HG03460 (cell line): Measurements from ENCODE around the gene PLCG2.

ENCODE experiments used
- ATAC-seq: cut with Tn5 transposase; IDR thresholded peaks from one replicate; pipeline ENCODE4 v1.9.1; 2021; ENCODE audit not compliant: unreplicated experiment

Gene PLCG2

DNA sequence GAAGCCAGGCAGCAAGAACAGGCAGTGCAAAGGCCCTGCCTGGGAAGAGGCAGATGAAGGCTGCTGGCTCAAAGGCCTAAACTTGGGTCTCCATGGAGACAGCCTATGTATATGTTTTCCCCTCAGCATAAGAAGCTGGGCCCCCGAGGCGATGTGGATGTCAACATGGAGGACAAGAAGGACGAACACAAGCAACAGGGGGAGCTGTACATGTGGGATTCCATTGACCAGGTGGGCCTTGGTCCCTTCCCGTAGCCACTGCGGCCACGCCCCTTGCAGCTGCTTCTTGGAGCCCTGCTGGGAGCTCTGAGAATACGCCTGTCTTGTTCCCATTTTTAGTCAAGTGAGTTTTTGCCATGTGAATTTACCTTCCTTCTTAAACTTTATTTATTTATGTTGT is 126.2 kb downstream of the PLCG2 start:
- ATAC-seq, result no peak

DNA sequence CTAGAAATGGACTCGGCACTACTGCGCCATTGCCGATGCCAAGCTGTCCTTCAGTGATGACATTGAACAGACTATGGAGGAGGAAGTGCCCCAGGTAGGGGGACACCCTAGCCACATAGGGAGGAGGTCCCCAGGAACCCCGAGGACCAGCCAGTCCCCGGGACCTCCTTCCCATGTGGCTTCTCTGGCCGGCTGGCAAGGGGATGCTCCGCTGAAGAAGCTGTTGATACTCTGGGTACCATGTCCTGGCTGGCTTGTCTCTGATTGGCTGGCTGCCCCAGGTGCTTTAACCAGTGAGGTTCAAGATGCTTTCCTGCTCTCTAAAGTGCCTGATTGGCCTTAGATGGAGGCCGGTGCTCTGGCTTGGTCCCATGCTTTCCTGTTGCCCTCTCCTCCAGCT is 128.6 kb downstream of the PLCG2 start:
- no peak for ATAC-seq

DNA sequence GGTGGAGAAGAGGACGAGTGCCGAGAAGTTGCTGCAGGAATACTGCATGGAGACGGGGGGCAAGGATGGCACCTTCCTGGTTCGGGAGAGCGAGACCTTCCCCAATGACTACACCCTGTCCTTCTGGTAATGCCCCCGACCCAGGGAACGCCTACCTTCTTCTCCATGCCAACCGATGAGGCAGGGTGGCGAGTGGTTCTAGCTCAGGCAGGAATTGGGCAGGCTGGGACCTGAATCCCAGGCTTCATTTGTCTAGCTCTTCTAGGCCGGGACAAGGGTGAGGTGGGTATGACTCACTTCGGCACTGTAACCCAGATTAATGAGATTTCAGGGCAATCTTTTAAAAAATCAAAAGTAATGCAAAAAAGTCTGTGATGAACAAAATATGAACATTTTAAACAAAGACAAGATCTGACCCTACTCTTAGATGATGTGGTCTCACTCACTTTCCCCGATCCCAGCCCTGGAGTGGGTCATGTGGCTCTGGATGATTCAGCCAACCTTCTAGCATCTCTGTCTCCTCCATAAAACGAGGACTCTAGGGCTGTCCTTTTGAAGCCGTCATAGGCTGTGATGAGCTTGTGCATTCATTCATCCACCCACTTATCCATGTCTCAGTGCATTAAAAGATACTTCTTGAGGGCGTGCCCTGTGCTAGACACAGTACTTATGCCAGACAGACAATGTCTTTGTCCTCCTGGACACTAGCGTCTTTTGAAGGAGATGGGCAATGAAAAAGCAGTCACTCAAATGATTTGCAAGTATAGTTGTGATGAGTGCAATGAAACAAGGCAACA is 129.6 kb downstream of the PLCG2 start:
- ATAC-seq, result no peak

DNA sequence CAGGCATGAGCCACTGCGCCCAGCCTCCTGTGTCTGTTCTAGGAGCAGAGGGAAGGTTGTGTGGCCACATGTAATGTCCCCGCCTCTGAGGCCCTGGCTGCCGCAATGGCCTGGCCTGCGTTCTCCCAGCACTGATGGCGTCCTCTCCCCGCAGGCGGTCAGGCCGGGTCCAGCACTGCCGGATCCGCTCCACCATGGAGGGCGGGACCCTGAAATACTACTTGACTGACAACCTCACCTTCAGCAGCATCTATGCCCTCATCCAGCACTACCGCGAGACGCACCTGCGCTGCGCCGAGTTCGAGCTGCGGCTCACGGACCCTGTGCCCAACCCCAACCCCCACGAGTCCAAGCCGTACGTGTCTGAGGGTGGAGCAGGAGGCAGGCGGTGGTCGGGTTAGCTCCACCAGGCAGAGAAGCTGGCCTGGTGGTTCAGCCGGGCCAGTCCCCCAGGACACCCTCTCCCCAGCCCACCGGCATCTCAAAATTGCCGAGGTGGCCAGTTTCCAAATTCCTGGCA is 131.3 kb downstream of the PLCG2 start:
- ATAC-seq, result no peak

GRCh38 chr16:81912395-81912794 is 133.3 kb downstream of the PLCG2 start:
- ATAC-seq, result no peak

- no peak for ATAC-seq
These were observed 134.1 kb downstream of the PLCG2 start for GRCh38 chr16:81913222-81913621.

GRCh38 chr16:81917375-81917774 is 138.3 kb downstream of the PLCG2 start:
- ATAC-seq, result no peak

DNA sequence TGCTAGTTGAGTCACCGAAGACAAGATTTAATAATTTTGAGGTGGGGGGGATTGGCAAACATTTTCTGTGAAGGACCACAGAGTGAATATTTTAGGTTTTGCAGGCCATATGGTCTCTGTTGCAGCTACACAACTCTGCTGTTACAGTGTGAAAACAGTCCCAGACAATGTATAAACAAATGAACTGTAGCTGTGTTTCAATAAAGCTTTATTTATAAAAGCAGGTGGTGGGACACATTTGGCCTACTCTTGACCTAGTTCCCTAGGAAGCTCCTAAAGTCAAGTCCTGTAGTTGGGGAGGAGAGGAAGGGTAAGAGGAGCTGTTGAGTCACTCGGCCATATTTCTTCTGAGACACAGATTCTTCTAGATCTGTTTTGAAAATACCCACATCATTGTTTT is 139.8 kb downstream of the PLCG2 start:
- no peak for ATAC-seq

- no peak for ATAC-seq
These were observed 141.4 kb downstream of the PLCG2 start for GRCh38 chr16:81920498-81920897.

GRCh38 chr16:81921085-81921814 is 142.2 kb downstream of the PLCG2 start:
- ATAC-seq, result no peak

- no peak for ATAC-seq
These were observed 142.9 kb downstream of the PLCG2 start for GRCh38 chr16:81921843-81922584.

DNA sequence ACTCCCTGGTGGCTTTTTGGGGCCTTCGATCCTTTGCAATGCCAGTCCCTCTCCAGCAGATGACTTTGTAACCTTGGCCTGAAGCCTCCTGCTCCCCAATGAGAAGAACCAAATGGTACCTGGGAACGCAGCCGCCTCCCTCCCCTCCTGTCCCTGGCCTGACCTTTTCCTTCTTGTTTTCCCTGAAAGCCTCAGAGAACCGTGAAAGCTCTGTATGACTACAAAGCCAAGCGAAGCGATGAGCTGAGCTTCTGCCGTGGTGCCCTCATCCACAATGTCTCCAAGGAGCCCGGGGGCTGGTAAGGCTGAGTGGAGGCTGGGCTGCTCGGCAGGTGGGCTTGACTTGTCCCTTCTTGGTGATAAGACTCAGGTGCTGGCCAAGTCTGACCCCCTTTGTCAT is 144.2 kb downstream of the PLCG2 start:
- ATAC-seq, result no peak

GRCh38 chr16:81925016-81925415 is 145.9 kb downstream of the PLCG2 start:
- no peak for ATAC-seq

GRCh38 chr16:81926036-81926435 is 146.9 kb downstream of the PLCG2 start:
- ATAC-seq, result no peak

DNA sequence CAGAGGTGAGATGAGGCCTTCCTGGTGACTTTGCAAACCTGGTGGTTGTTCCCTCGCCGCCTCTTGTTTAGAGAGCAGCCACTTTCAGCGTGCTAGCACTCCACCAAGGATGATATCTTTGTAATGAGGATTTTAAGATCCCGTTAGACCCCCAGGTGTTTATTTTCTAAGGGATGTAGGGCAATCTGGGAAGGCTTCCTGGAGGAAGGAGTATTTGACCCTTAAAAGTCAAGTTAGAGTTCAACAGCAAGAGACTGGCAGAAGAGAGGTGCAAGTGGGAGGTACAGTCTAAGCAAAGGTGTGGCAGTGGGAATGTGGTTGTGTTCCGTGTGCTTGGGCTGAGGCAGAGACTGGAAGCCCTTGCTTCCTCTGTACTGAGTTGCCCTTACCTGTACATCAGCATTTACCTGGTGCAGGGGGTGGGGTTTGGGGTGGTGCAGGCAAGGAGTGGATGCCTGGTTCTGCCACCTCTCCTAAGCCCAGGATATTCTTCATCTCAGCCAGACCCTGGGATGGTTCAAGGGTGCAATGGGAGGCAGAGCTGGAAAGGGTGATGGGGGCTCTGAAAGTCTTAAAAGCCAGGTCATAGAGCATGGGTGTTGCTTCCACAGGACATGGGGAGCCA is 148.6 kb downstream of the PLCG2 start:
- ATAC-seq, result no peak

- no peak for ATAC-seq
These were observed 149.3 kb downstream of the PLCG2 start for GRCh38 chr16:81928271-81928918.

GRCh38 chr16:81928975-81929374 is 149.9 kb downstream of the PLCG2 start:
- ATAC-seq, result no peak

GRCh38 chr16:81929841-81930240 is 150.8 kb downstream of the PLCG2 start:
- no peak for ATAC-seq

DNA sequence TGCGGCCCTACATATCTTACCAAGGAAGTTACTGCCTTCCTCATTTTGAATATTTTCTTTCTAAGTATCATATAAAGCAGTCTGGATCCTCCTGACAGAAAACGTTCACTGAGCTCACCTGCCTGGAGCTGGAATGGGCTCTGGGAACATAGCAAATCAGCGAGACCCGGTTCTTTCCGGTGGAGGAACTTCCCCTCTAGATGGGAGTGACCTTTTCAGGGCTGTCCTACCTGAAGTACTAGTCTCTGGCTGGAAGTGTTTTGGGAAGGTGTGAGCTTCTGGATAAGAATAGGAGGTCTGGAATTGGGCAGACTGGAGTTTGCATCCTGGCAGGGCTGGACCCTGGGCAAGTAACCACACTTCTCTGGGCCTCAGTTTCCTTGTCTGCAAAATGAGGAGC is 152.8 kb downstream of the PLCG2 start:
- no peak for ATAC-seq

DNA sequence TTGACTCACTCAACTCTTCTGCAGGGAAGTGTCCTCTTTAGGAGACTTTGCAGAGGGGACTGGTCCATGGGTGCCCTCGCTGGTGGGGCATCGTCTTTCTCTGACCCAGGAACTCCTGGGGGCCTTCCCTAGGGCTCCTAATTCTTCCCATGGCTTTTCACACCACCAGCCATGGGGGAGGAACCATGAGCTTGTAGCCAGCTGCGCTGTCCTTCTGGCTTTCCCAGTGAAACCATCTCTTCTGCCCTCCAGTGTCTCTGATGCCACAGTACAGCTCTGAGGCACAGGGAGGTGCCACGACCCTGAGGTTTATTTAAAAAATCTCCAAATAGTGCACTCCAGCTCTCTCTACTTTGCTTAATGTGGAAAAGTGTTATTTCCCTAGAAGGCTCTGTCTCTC is 153.6 kb downstream of the PLCG2 start:
- ATAC-seq, result no peak

GRCh38 chr16:81933361-81933760 is 154.3 kb downstream of the PLCG2 start:
- no peak for ATAC-seq
